Suppressor macrophage (primary cell): ENCODE measurements around the gene HOXD13.

Source experiments
- DNase-seq, 4 experiments: peaks; one replicate each; pipeline ENCODE4 v3.0.0-alpha.2; 2020 to 2022

Gene HOXD13

GRCh38 chr2:176132205-176133171 lies 40.0 kb downstream of the HOXD13 start:
- DNase-seq: peak in 3 of 4 experiments; percentile 14 to 41 (median 16)

- no peak for DNase-seq
Observed at GRCh38 chr2:176133389-176133788, 40.9 kb downstream of the HOXD13 start.

GRCh38 chr2:176134035-176134434 lies 41.5 kb downstream of the HOXD13 start:
- DNase-seq: no peak

- DNase-seq: no peak
Observed at GRCh38 chr2:176135035-176135440, 42.5 kb downstream of the HOXD13 start.

GRCh38 chr2:176136374-176137251 lies 44.1 kb downstream of the HOXD13 start:
- peak in 1 of 4 experiments; percentile 18 for DNase-seq

GRCh38 chr2:176137252-176137580 lies 44.7 kb downstream of the HOXD13 start:
- no peak for DNase-seq

DNA sequence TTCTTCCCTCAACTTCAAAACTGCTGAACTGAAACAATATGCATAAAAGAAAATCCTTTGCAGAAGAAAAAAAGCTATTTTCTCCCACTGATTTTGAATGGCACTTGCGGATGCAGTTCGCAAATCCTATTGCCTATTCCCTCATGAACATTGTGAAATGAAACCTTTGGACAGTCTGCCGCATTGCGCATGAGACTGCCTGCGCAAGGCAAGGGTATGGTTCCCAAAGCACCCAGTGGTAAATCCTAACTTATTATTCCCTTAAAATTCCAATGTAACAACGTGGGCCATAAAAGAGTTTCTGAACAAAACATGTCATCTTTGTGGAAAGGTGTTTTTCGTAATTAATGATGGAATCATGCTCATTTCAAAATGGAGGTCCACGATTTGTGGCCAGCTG lies 45.4 kb downstream of the HOXD13 start:
- DNase-seq: no peak

DNA sequence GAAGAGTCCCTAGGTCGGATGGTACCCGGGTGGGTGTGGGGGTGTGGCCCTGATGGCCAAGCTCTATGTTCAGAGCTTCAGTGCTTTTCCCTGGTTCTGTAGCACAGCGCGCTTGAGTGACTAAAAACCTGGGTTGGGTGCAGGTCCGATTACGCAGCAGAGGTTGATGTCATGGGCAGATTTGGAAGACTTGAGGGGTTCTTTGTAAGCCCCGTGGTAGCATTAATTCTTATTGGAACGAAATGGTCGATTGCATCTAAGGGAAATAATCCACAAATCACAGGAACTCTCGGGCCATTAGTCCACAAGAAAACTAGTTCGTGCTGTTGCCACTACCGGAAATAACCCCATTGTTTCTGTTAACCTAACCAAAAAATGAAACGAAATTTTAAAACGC lies 46.0 kb downstream of the HOXD13 start:
- no peak for DNase-seq

DNA sequence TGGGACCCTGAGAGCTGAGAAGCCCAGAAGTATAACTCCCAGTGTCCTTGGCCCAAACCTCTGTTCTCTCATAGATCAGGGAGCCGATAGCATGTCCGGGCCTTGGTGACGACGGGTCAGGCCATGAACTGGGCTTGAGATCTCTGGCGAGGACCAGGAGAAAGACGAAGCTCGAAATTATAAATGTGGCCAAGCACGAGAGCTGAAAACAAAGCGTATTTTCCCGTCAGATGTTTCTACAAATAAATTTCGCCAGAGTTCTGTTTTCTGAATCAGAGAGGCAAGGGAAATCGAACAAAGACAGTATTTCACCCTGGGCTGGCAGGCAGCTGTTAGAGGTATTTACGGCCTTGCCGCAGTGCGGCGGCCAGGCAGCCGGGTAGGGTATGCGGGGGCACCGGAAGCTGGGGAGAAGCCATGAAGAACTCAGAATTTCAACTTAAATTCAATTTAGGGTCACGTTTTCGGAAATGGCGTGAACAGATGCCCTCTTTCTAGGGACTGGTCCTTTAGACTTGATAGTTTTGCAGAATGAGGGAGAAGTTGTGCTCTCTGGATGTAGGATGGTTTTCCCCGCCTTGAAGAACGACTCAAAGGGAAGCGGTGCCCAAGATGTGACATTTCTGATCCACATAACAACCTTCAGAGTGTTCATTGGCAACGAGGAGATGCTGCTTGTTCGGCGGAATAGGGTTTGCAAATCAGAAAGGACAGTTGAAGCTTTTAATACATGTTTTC lies 46.6 kb downstream of the HOXD13 start:
- DNase-seq: no peak

DNA sequence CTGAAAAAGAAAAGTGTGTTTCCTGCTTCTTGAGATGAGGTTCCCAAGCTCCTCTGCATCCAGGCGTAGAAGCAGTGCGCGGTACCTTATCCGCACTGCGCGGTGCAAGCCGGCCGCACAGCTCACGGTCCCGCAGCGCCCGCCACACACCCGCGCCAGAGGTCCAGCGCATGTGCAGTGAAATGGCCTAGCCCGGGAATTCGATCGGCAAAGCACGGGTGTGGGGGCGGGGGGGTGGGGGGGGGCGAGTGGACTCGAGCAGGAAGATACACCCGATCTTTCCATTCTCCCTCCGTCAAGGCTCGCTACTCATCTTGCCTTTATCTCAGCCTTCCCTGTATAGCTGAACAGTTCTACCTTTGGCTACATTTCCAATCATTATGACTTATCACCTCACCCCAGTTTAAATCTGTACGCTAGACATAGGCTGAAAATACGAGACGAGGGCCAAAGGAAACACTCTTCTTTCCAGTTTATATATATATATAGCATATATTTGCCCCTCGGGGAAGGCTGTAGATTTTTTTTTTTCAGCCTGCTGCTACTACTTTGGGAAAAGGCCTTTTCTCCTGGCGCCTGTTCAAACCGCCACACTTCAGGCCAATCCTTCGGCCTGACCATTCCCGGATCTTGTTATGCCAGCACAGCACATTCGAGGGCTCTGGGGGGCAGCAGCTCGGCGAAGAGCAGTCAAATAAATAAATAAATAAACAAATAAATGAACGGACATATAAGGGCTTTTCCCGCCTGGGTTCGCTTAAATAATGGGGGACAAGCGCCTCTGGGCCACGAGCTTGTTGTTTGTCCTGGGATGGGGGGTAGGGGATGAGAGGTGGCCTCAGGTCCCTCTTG lies 47.4 kb downstream of the HOXD13 start:
- DNase-seq: no peak

DNA sequence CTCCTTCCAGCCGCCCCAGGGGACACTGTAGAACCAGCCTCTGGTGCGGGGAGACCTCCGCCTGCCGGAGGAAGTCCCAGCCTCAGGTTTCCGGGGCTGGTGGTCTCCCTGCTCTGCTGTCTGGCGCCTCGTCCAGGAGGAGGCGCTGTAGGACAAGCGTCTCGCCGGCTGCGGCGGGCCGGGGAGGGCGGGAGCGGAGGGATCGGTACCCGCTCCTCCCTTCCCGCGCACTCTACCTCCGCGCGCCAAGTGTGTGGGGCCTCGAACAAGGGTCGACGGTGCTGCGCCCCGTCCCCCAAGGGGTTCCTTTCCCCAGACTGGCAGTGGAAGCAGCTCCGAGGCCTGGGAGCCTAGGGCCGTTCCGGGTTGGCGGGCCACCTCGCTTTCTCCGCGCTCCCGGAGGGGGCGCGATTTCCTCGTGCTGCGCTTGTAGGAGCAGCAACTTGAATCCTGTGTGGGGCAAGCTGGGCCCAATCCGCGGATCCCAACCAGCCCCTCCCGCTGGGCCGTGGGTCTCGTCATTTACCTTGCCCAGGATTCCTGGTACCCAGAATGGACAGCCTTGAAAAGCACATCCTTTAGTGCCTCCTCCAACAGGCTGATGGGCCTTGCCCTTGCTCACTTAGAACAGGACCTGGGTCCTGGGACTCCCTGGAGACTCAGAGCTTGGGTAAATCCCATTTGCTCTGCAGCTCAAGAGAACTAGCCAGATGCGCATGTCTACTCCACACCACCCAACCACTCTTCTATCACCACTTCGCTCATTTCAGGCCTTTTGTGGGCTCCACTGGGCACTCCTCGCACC lies 48.2 kb downstream of the HOXD13 start:
- DNase-seq: peak; percentile 61 to 77 (median 66)

- DNase-seq: no peak
Observed at GRCh38 chr2:176142281-176142680, 49.8 kb downstream of the HOXD13 start.
